GM10248 (cell line): Measurements from ENCODE around the gene FZD7.

ENCODE experiments used
- CTCF ChIA-PET: fragments of 300-600 bp; sonication (Branson Sonifier 250); formaldehyde crosslinking; extraction: SDS; loops from one replicate; lab custom pipeline; 2021; ENCODE audit warnings: antibody characterized with exemption; lab: Yijun Ruan, JAX
- POLR2A ChIA-PET: fragments of 350-650 bp; sonication (Branson Sonifier 250); formaldehyde crosslinking; extraction: SDS; loops from one replicate; lab custom pipeline; 2020; ENCODE audit warnings: antibody characterized with exemption; lab: Yijun Ruan, JAX
- DNase-seq: peaks from one replicate; pipeline ENCODE4 v3.0.0; 2012; ENCODE audit errors: extremely low spot score
- TF ChIP-seq, protein P1 (sequence below): IDR thresholded peaks from 2 replicates; pipeline ENCODE4 v1.5.1; 2012; ENCODE audit warnings: mild to moderate bottlenecking, low read depth; ENCODE audit errors: extremely low read depth, missing control alignments, control extremely low read depth

Gene FZD7

DNA sequence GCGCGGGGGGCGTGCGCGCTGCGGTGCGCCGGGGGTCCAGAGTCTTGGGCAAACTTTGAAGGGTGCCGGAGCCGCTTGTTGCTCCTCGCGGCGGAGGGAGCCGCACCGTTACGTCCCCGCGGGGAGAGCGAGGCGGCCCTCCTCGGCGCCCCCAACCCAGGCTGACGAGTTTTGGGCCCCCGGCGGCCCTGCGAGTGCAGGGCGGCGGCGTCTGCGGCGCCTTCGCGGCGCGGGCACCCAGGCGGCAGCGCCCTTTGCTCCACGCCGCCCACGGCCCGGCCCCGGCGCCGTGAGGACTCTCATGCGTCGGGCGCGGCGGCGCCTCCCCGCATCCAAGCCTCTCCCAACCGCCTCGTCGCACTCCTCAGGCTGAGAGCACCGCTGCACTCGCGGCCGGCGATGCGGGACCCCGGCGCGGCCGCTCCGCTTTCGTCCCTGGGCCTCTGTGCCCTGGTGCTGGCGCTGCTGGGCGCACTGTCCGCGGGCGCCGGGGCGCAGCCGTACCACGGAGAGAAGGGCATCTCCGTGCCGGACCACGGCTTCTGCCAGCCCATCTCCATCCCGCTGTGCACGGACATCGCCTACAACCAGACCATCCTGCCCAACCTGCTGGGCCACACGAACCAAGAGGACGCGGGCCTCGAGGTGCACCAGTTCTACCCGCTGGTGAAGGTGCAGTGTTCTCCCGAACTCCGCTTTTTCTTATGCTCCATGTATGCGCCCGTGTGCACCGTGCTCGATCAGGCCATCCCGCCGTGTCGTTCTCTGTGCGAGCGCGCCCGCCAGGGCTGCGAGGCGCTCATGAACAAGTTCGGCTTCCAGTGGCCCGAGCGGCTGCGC is 814 bp downstream of the FZD7 start:
- DNase-seq: peak; percentile 32
- ChIA-PET CTCF (no interaction called here), POLR2A (no interaction called here)

DNA sequence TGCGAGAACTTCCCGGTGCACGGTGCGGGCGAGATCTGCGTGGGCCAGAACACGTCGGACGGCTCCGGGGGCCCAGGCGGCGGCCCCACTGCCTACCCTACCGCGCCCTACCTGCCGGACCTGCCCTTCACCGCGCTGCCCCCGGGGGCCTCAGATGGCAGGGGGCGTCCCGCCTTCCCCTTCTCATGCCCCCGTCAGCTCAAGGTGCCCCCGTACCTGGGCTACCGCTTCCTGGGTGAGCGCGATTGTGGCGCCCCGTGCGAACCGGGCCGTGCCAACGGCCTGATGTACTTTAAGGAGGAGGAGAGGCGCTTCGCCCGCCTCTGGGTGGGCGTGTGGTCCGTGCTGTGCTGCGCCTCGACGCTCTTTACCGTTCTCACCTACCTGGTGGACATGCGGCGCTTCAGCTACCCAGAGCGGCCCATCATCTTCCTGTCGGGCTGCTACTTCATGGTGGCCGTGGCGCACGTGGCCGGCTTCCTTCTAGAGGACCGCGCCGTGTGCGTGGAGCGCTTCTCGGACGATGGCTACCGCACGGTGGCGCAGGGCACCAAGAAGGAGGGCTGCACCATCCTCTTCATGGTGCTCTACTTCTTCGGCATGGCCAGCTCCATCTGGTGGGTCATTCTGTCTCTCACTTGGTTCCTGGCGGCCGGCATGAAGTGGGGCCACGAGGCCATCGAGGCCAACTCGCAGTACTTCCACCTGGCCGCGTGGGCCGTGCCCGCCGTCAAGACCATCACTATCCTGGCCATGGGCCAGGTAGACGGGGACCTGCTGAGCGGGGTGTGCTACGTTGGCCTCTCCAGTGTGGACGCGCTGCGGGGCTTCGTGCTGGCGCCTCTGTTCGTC is 1.7 kb downstream of the FZD7 start:
- DNase-seq: no peak
- ChIA-PET CTCF (no interaction called here), POLR2A (no interaction called here)
- TF ChIP-seq, protein P1, sequence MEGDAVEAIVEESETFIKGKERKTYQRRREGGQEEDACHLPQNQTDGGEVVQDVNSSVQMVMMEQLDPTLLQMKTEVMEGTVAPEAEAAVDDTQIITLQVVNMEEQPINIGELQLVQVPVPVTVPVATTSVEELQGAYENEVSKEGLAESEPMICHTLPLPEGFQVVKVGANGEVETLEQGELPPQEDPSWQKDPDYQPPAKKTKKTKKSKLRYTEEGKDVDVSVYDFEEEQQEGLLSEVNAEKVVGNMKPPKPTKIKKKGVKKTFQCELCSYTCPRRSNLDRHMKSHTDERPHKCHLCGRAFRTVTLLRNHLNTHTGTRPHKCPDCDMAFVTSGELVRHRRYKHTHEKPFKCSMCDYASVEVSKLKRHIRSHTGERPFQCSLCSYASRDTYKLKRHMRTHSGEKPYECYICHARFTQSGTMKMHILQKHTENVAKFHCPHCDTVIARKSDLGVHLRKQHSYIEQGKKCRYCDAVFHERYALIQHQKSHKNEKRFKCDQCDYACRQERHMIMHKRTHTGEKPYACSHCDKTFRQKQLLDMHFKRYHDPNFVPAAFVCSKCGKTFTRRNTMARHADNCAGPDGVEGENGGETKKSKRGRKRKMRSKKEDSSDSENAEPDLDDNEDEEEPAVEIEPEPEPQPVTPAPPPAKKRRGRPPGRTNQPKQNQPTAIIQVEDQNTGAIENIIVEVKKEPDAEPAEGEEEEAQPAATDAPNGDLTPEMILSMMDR: peak; percentile 33

More for the DNA sequence above, 814 bp downstream of the FZD7 start:
- TF ChIP-seq, protein P1: no peak

DNA sequence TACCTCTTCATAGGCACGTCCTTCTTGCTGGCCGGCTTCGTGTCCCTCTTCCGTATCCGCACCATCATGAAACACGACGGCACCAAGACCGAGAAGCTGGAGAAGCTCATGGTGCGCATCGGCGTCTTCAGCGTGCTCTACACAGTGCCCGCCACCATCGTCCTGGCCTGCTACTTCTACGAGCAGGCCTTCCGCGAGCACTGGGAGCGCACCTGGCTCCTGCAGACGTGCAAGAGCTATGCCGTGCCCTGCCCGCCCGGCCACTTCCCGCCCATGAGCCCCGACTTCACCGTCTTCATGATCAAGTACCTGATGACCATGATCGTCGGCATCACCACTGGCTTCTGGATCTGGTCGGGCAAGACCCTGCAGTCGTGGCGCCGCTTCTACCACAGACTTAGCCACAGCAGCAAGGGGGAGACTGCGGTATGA is 2.3 kb downstream of the FZD7 start:
- no peak for DNase-seq
- ChIA-PET CTCF (no interaction called here), POLR2A (no interaction called here)
- TF ChIP-seq, protein P1: no peak

DNA sequence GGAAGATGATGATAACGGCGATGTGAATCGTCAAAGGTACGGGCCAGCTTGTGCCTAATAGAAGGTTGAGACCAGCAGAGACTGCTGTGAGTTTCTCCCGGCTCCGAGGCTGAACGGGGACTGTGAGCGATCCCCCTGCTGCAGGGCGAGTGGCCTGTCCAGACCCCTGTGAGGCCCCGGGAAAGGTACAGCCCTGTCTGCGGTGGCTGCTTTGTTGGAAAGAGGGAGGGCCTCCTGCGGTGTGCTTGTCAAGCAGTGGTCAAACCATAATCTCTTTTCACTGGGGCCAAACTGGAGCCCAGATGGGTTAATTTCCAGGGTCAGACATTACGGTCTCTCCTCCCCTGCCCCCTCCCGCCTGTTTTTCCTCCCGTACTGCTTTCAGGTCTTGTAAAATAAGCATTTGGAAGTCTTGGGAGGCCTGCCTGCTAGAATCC is 3.0 kb downstream of the FZD7 start:
- CTCF ChIA-PET: no interaction called here
- TF ChIP-seq, protein P1: no peak
- no peak for DNase-seq
- POLR2A ChIA-PET: no interaction called here

DNA sequence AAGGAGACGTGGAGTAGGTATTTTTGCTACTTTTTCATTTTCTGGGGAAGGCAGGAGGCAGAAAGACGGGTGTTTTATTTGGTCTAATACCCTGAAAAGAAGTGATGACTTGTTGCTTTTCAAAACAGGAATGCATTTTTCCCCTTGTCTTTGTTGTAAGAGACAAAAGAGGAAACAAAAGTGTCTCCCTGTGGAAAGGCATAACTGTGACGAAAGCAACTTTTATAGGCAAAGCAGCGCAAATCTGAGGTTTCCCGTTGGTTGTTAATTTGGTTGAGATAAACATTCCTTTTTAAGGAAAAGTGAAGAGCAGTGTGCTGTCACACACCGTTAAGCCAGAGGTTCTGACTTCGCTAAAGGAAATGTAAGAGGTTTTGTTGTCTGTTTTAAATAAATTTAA is 3.4 kb downstream of the FZD7 start:
- CTCF ChIA-PET: no interaction called here

More for the DNA sequence above, 3.4 kb downstream of the FZD7 start:
- TF ChIP-seq, protein P1: no peak
- POLR2A ChIA-PET: no interaction called here
- no peak for DNase-seq
